K562 (cell line): Measurements from ENCODE around the gene NEU1. TPM values are rescaled to one million over a fixed set of nuclear protein-coding genes. Genes with fewer than 3 reads are reported as not detected.

Experiments used
- BCL6 ChIP-seq: fragments of 250-450 bp; sonication (Bioruptor Pico); IDR thresholded peaks from 2 replicates; pipeline ENCODE4 v1.4.0; 2020
- CBX3 ChIP-seq, 2 experiments: IDR thresholded peaks; 1 replicate in 1 of 2; 2 replicates in 1 of 2; pipeline ENCODE4 v1.6.1; 2012; ENCODE audit warnings: inconsistent platforms in 2 of 2, low read length in 2 of 2, borderline replicate concordance in 1 of 2, control low read depth in 1 of 2
- CHAMP1 ChIP-seq: fragments of 450-650 bp; IDR thresholded peaks from 2 replicates; pipeline ENCODE4 v1.6.1; 2016; ENCODE audit warnings: mild to moderate bottlenecking
- CHD1 ChIP-seq: fragments of 200-600 bp; sonication (generic); IDR thresholded peaks from one replicate; pipeline ENCODE4 v1.6.1; 2012; ENCODE audit warnings: mild to moderate bottlenecking, moderate library complexity, low read length, inconsistent platforms
- FOXP1 ChIP-seq: sonication (generic); formaldehyde crosslinking; IDR thresholded peaks from 2 replicates; pipeline ENCODE4 v1.8.0; 2022; ENCODE audit warnings: mild to moderate bottlenecking, missing genetic modification reagents
- HDGF ChIP-seq: fragments of 450-650 bp; IDR thresholded peaks from 2 replicates; pipeline ENCODE4 v1.6.1; 2016
- HMBOX1 ChIP-seq: sonication (generic); IDR thresholded peaks from 2 replicates; pipeline ENCODE4 v1.6.1; 2016
- HNRNPK ChIP-seq: fragments of 200-400 bp; formaldehyde crosslinking; IDR thresholded peaks from one replicate; pipeline ENCODE4 v1.6.1; 2018; ENCODE audit warnings: mild to moderate bottlenecking, low read depth, low read length; ENCODE audit not compliant: poor library complexity, severe bottlenecking
- MYNN ChIP-seq, 2 experiments: sonication (generic); formaldehyde crosslinking in 1 of 2; IDR thresholded peaks; 2 replicates each; pipeline versions ENCODE4 v1.5.0 to v1.6.1; 2016 to 2020; ENCODE audit warnings: antibody characterized with exemption in 1 of 2, missing genetic modification reagents in 1 of 2
- PHTF2 ChIP-seq: fragments of 250-450 bp; sonication (Bioruptor Pico); IDR thresholded peaks from 2 replicates; pipeline ENCODE4 v1.5.0; 2021; ENCODE audit warnings: mild to moderate bottlenecking
- PREB ChIP-seq: sonication (generic); formaldehyde crosslinking; IDR thresholded peaks from 2 replicates; pipeline ENCODE4 v1.8.1; 2023; ENCODE audit warnings: mild to moderate bottlenecking, missing genetic modification reagents
- SMARCA4 ChIP-seq: fragments of 450-650 bp; IDR thresholded peaks from 2 replicates; pipeline ENCODE4 v1.6.1; 2016
- UBTF ChIP-seq, 2 experiments: IDR thresholded peaks; 2 replicates each; pipeline ENCODE4 v1.6.1; 2012; ENCODE audit warnings: improper control_type of control experiment in 2 of 2, low read depth in 2 of 2, low read length in 2 of 2, borderline replicate concordance in 1 of 2
- ZHX1 ChIP-seq: fragments of 150-350 bp; conservative IDR thresholded peaks from 2 replicates; pipeline ENCODE4 v1.6.1; 2014; ENCODE audit warnings: low read length
- ZNF512 ChIP-seq: IDR thresholded peaks from 2 replicates; pipeline ENCODE4 v1.6.1; 2016; ENCODE audit warnings: missing genetic modification characterization, missing compliant biosample characterization
- polyA plus RNA-seq, 8 experiments: library from polyadenylated mRNA; depleted of rRNA in 4 of 8; stranded (reverse) in 5 of 8; unstranded in 3 of 8; fragments of >200 nt; fragmentation: Nextera tagmentation in 2 of 8; fragmentation: Illumina TruSeq in 1 of 8; extraction: Ambion mirVana in 2 of 8; extraction: Trizol in 1 of 8; gene quantifications; 2 replicates each; pipeline versions ENCODE4 v1.2.1 to v1.2.3, GENCODE V29; 2011 to 2014; ENCODE audit warnings: inconsistent platforms in 1 of 8, missing spikeins in 1 of 8
- total RNA-seq, 7 experiments: library from RNA; depleted of rRNA in 6 of 7; stranded (reverse); fragments of >200 nt in 6 of 7; fragmentation: Illumina TruSeq in 2 of 7; extraction: Trizol in 2 of 7; gene quantifications; 2 replicates each; pipeline versions ENCODE4 v1.2.1 to v1.2.3, GENCODE V29; 2011 to 2021; ENCODE audit warnings: low replicate concordance in 1 of 7

Gene NEU1
- total and polyA plus RNA-seq, 9 of the 15 experiments (the other 6 are each of a cell fraction or from before 2014, with no cell fraction given): 14.8 to 67.8 (median 51.0) TPM

- TF ChIP-seq ZNF512 (no peak), ZHX1 (no peak), HDGF (peak; percentile 50; the same call in 1 of the 2 replicates), PHTF2 (CRISPR knock-in tag) (0 out of 2 replicates have a peak, but pooled peaks have one; percentile 61), PREB (0 out of 2 replicates have a peak, but pooled peaks have one; percentile 60), MYNN (IDR thresholded peaks at IDR 0.05) (no peak), MYNN (CRISPR knock-in tag; IDR thresholded peaks at IDR 0.05) (no peak), BCL6 (CRISPR knock-in tag) (no peak), CHD1 (peak; percentile 50), HMBOX1 (no peak), FOXP1 (CRISPR knock-in tag) (no peak), CHAMP1 (no peak), SMARCA4 (peak; percentile 75), CBX3 (IDR thresholded peaks at IDR 0.05; ENCODE audit: borderline replicate concordance in 1 of 2, low read length in 2 of 2) (peak in 1 of 2 experiments; percentile 18; a peak in 1 of 3 replicates), UBTF (IDR thresholded peaks at IDR 0.05; ENCODE audit: borderline replicate concordance in 1 of 2, low read depth in 2 of 2, low read length in 2 of 2) (no peak), HNRNPK (no peak)
Measured at GRCh38 chr6:31831350-31832215, 31.0 kb downstream of the NEU1 start (continued).
